CD4-positive, alpha-beta T cell treated with Interleukin-1 beta for 1 hour (primary cell): ENCODE results near the gene NFASC.

Source experiments
- DNase-seq, 2 donors: peaks; one replicate each; pipeline ENCODE4 v3.0.0-alpha.2; 2020 to 2022

Gene NFASC

GRCh38 chr1:204863024-204863423, 7.6 kb upstream of the NFASC start:
- DNase-seq = no peak

- DNase-seq = no peak
Observed at GRCh38 chr1:204863730-204864129, 6.9 kb upstream of the NFASC start.

DNA sequence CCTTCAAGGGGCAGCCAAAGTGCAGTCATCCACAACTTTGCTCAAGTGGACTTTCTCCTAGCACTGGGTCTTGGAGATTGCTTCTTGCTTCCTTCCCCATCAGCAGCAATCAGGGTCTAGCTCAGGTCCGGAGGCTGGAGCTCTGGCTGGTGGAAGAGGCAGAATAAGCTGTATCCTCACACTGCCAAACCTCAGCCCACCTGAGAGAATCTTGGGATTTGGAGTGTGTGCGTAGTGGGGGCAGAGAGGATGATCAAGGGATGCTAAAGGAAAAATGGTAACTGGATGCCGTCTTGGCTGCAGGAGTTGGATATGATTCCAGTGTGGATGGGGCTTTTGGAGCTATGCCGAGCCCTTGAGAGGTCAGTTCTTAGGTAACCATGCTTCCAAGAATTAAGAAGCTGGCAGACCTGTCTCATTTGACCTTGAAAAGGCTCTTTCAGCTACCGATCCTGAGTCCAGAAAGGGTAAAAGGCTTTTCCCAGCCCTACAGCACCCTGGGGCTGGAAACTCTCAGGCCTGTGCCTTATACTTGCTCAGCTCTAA, 4.5 kb upstream of the NFASC start:
- no peak for DNase-seq

- DNase-seq = no peak
Observed at GRCh38 chr1:204867203-204867602, 3.5 kb upstream of the NFASC start.

- no peak for DNase-seq
Observed at GRCh38 chr1:204867666-204868339, 2.9 kb upstream of the NFASC start.

GRCh38 chr1:204868340-204868700, 2.3 kb upstream of the NFASC start:
- no peak for DNase-seq

- no peak for DNase-seq
Observed at GRCh38 chr1:204869097-204869496, 1.6 kb upstream of the NFASC start.

- DNase-seq = no peak
Observed at GRCh38 chr1:204871405-204872037, 859 bp downstream of the NFASC start.

- DNase-seq = no peak
Observed at GRCh38 chr1:204872262-204872881, 1.7 kb downstream of the NFASC start.

GRCh38 chr1:204873176-204873575, 2.5 kb downstream of the NFASC start:
- DNase-seq = no peak

DNA sequence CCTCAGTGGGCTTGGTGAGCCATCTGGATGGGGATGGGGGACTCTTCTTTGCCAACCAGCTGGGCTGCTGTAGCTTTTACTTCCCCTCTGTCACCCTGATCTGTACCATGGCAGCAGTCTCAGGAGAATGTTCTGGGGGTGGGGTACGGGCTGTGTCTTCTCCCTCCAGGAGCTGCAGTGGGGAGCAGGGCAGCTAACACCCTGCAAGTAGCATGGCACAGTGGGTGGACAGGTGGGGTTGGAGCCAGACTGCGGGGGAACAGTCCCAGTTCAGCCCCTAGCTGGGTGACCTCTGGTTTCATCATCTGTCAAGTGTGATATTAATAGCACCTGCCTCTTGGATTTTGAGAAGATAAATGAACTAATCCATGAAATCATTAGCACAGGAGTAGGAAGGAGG, 3.1 kb downstream of the NFASC start:
- no peak for DNase-seq

GRCh38 chr1:204874274-204874673, 3.6 kb downstream of the NFASC start:
- no peak for DNase-seq

GRCh38 chr1:204875255-204875654, 4.6 kb downstream of the NFASC start:
- no peak for DNase-seq

DNA sequence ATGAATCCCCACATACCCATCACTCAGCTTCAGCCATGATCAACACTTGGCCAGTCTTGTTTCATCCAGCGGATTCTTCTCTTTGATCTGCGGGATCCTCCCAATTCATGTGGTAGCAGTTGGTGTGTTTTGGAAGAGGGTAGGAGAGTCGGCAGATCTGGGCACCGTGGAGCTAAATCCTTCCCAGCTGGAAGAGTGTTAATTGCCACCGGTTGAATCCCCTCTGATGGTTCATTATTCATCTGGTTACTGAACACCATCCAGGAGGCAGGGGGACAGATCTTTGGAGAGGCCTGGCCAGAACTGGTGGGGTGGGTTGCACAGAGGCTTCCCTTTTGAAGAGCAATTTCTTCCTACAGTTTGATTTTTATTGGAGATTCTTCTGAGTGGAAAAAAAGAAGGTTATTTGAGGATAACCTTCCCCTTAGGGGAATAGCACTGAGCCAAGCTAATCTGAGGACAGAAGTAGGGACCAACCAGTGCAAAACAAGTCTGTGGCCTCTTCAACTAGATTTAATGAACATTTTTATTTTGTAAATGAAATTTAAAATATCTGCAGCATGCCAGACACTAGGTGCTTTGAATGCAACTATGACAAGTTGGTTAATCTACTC, 8.1 kb downstream of the NFASC start:
- no peak for DNase-seq

DNA sequence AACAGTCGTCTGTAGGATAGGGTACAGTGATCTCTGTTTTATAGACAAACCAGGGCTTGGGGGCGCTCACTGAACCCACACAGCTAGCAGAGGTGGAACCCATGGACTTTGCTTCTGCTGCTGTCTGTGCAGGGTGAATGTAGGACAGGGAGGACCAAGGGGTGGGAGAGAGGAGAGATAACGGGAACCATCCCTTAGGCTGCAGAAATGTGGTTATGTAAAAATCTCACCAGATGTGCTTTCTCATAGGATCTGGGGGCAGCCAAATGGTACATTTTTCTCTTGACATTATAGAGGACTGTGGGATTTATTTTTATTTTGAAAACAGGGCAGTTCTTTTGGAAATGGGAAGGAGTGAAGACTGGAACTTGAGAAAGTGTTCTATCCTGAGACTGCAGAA, 8.7 kb downstream of the NFASC start:
- no peak for DNase-seq

DNA sequence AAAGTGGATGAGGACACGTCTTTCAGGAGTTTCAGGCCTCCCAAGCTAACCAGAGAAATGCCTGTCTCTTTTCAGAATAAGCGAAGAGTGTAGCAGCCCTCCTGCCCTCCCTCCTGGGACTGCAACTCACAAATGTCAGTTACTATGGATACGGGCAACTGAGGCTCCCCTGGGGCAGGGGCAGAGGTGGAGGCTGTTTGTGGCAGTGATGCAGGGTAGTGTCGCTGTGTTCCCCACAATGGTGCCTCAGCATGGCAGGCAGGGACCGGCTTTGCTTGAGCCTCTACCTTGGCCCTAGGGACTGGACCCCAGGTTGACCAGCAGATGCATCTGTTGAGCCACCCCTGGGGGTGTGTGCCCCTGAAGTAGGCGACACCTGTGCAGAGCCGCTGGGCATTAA, 10.2 kb downstream of the NFASC start:
- DNase-seq = no peak

- no peak for DNase-seq
Observed at GRCh38 chr1:204882479-204882878, 11.8 kb downstream of the NFASC start.

DNA sequence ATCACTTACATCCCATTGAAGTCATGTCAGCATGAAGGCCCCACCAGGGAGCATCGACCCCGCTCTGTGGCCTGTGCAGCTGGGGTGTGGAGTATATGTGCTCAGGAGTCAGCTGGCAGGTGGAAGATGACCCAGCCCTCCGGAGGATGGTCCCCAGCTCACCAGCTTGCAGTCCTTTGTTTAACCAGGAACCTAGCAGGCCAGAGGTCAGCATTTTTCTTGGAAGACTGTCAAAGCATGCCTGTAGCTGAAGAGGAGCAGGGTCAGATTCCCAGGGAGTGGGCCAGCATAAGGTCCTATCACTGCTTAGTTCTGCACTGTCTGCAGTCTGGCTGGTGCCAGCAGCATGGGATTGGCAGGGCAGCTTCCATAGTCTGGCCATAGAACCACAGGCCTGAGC, 12.7 kb downstream of the NFASC start:
- no peak for DNase-seq

- DNase-seq = no peak
Observed at GRCh38 chr1:204885288-204885711, 14.6 kb downstream of the NFASC start.

- no peak for DNase-seq
Observed at GRCh38 chr1:204885790-204886189, 15.1 kb downstream of the NFASC start.

DNA sequence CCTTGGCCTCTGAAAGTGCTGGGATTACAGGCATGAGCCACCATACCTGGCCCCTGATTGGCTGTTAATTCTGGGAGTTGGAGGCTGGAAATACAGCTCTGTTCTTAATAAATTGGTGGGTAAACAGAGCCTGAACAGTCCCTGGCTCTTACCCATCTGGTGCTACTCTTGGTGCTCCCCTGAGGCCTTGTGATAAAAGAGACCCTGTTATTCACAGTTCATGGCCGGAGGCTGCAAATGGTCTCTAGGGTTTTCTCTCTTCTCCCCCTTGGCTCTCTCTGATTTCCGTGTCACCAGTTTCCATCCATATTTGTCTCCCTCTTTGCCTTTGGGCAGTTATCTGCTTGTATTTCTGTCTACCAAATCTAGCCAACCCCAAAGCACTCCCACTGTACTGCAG, 17.2 kb downstream of the NFASC start:
- no peak for DNase-seq

DNA sequence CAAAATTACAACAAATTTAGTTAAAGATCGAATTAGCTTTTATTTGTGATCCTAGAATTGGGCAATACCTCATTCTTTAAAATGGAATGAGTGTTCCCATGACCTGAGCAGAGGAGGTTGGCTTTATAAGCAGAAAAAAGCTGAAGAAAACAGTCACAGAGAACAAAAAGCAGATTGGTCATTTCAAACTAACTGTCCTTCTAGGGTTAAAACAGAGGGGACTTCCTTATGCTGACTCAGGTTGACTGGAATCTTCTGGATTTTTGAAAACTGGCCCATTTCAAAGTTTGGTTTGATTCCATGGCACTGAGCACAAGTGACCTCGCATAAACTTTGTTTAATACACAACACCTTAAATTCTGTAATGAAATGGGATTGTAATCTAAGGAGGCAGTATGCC, 17.6 kb downstream of the NFASC start:
- no peak for DNase-seq

- DNase-seq = no peak
Observed at GRCh38 chr1:204889681-204890383, 19.2 kb downstream of the NFASC start.
